Fibroblast of mammary gland (primary cell): Measurements from ENCODE around the gene GMPR.

Experiments used
- DNase-seq: peaks from one replicate; pipeline ENCODE4 v3.0.0-alpha.2; 2010; ENCODE audit warnings: low read depth
- H3K4me3 ChIP-seq: 2 replicates; pipeline ENCODE4 v1.5.1; 2011; ENCODE audit warnings: low read depth, mild to moderate bottlenecking, low read length, moderate library complexity; ENCODE audit not compliant: control insufficient read depth
- CTCF ChIP-seq: conservative IDR thresholded peaks from 2 replicates; pipeline ENCODE4 v1.5.1; 2011; ENCODE audit warnings: low read depth, low read length, inconsistent platforms; ENCODE audit not compliant: control insufficient read depth, insufficient read depth

The GMPR gene

GRCh38 chr6:16319813-16320532, 81.6 kb downstream of the GMPR start:
- DNase-seq = peak; percentile 96
- H3K4me3 ChIP-seq = no peak overlapping the region
- TF ChIP-seq CTCF = no peak

GRCh38 chr6:16320533-16321340, 82.3 kb downstream of the GMPR start:
- no peak for TF ChIP-seq CTCF
- H3K4me3 ChIP-seq = no peak overlapping the region

GRCh38 chr6:16321341-16321710, 82.9 kb downstream of the GMPR start:
- no peak for TF ChIP-seq CTCF
- DNase-seq = no peak
- H3K4me3 ChIP-seq = no peak overlapping the region

More at GRCh38 chr6:16320533-16321340, 82.3 kb downstream of the GMPR start:
- DNase-seq = peak; percentile 79

- H3K4me3 ChIP-seq = no peak overlapping the region
- no peak for DNase-seq
- no peak for TF ChIP-seq CTCF
Observed at GRCh38 chr6:16321826-16322225, 83.4 kb downstream of the GMPR start.

- peak; percentile 87 for DNase-seq
- no peak for TF ChIP-seq CTCF
- H3K4me3 ChIP-seq = no peak overlapping the region
Observed at GRCh38 chr6:16322666-16323312, 84.4 kb downstream of the GMPR start.

GRCh38 chr6:16324184-16324583, 85.8 kb downstream of the GMPR start:
- DNase-seq = no peak
- no peak overlapping the region for H3K4me3 ChIP-seq
- TF ChIP-seq CTCF = no peak
